GM15510 (cell line): ENCODE results near the gene TSC22D1.

ENCODE experiments used
- POLR2A ChIP-seq: IDR thresholded peaks from 3 replicates; pipeline ENCODE4 v1.6.1; 2011; ENCODE audit warnings: borderline replicate concordance; ENCODE audit not compliant: insufficient read length; ENCODE audit errors: extremely low read depth

The TSC22D1 gene

DNA sequence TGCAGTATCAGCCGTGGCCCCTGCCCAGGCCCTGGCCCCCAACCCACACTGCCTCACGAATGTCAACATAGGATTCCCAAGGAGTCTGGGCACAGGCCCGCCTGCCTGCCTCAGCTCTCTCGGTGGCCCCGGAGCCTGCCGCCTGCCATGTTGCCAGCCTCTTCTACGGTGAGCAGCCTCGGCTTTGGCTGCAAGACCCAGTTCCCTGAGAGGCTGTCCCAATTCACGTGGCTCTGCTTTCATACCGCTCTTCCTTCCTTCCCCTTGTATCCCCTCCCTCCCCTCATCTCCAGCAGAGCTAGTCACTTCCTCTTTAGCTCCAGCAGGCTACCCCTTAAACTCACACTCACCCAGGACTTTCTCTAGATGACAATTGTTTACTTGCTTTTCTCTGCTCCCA is 159.8 kb downstream of the TSC22D1 start:
- no peak for TF ChIP-seq POLR2A

GRCh38 chr13:44415815-44416214 is 160.3 kb downstream of the TSC22D1 start:
- TF ChIP-seq POLR2A = no peak

DNA sequence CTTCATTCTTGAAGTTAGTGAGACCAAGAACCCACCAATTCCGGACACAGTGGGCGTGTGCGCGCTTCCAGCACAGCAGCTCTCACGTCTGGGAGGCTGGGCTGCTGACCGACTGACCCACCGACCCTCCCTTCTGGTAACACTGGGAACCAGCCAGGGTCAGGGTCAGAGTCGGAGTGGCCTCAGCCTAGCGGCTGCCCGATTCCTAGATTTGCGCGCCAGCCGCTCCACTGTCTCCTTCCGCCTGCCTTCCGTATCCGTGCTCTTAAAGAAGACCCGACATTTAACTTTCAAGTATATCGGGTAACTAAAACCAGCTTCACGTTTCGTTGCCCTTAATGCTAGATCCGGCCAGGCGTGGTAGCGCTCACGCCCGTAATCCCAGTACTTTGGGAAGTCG is 161.4 kb downstream of the TSC22D1 start:
- no peak for TF ChIP-seq POLR2A

- no peak for TF ChIP-seq POLR2A
Measured at GRCh38 chr13:44413095-44413494, 163.0 kb downstream of the TSC22D1 start.

DNA sequence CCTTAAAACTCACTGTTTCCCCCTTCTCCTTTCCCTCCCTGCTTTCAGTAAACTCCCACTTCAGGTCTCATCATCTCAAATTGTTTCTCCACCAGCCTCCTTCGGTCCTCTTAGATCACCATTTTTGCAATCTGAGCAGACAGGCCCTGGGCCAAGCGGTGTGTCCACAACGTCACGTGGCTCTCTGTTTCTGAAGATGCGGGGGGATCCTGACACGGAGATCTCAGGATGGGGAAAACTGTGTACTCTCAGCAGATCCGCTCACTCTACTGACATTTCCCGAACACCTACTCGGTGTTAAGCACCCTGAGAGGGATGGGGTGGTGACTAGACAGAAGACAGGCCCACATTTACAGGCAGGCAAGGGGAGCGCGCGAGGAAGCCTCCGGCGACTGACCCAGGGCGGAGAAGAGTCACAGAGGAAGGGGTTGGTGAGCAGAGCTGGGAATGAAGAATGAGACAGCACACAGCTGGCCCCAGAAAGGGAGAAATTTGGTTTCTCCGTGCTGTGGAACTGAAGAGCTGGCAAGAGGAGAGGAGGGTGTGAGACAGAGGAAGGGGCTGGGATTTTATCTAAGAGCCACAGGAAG is 163.7 kb downstream of the TSC22D1 start:
- no peak for TF ChIP-seq POLR2A

DNA sequence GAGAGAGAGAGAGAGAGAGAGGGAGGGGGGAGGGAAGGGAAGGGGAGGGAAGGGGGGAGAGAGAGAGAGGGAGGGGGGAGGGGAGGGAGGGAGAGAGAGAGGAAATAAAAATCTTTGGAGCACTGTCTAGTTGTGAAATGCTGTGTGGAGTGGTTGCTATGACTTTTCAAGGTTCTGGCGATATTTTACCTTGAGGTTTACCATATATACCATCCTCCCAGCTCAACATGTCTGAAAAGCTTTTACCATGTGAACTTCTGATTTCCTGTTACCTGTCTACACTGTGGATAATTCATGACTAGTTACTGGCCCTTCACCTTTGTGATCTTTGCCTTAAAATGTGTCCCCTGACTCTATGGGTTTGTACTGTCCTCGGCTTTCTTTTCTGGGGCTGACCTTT is 164.3 kb downstream of the TSC22D1 start:
- TF ChIP-seq POLR2A = no peak

- no peak for TF ChIP-seq POLR2A
Measured at GRCh38 chr13:44410328-44410859, 165.7 kb downstream of the TSC22D1 start.

DNA sequence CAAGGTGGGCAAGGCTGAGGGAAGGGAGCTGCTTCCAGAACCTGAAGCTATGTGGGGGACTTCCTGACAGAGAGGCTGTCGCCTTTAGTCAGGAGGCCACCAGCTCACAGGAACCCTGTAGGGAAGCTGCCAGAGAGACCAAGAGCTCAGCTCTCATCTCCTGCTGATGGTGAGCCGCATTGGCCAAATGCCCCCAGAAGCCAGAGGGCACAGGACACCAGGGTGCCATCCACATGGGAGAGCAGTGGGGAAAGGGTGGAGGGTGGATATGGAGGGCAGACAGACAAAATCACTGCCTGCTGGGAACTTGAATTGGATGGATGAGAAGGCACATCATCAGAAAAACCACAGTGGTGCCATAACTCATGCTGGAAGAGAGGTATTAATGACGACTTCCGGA is 166.5 kb downstream of the TSC22D1 start:
- TF ChIP-seq POLR2A = no peak

DNA sequence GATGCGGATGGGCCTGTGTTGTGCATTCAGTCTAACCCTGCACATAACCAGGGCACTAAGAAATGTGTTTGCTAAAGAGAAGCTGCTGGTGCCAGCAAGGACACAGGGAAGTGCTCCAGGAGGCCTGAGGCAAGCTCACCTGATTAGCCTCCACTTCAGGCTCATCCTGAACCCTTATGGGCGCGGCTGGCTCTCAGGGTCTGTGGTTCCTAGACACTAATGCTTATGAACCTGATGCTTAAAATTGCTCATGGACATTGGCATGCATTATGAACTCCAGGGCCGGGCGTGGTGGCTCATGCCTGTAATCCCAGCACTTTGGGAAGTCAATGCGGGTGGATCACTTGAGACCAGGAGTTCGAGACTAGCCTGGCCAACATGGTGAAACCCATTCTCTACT is 168.2 kb downstream of the TSC22D1 start:
- no peak for TF ChIP-seq POLR2A

DNA sequence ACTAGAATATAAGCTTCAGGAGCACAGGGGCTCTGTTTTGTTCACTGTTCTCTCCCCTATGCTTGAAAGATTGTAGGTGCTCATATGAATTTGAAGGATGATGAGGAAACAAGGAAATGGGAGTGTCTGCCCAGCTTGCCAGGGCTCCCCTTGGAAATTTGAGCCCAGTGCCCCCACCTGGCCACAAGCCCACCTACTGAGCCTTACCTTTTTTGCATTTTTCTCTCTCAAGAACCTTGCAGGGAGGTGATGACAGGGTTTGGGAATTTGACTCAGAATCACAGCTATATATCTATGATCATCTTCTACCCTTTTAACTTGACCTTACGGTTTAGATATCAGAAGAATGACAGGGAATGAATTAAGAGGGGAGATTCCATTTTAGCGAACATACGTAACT is 168.8 kb downstream of the TSC22D1 start:
- TF ChIP-seq POLR2A = no peak

DNA sequence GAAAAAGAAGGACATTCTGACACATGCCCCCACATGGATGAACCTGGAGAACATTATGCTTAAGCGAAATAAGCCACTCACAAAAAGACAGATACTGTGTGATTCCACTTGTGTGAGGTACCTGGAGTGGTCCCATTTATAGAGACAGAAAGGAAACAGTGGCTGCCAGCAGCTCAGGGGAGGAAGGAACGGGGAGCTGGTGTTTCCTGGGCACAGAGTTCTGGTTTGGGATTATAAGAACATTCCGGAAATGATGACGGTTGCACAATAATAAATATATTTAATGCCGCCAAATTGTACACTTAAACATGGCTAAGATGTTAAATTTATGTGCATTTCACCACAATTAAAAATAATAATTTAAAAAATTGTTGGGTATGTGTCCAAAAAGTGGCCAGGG is 169.5 kb downstream of the TSC22D1 start:
- no peak for TF ChIP-seq POLR2A

- TF ChIP-seq POLR2A = no peak
Measured at GRCh38 chr13:44404261-44405132, 171.6 kb downstream of the TSC22D1 start.

DNA sequence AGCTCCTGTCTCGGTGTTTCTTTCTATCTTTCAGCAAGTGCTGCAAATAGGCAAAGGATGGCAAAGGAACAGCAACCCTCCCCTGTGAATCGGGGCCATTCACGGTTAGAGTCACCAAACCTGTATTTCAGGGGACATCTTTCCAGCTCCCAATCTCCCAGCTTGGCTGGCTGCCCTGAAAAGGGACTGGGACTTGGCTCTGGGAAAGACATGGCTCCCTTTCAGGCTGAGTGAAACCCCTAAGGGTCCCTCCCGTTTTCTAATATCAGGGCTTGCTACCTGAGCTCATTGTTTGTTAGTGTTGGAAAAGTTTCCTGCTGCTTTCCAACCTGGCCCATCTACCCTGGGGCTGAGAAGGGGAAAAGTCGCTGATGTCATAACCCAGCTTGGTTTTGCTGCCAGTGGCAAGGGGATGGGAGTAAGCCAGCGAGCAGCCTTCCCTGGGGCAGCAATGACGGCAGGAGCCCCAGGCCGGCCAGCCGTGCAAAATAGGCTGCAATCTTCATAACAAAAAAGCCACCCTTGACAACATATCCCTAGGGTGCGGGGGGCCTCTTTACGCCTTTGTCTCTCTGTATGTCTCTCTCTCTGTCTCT is 172.6 kb downstream of the TSC22D1 start:
- no peak for TF ChIP-seq POLR2A

DNA sequence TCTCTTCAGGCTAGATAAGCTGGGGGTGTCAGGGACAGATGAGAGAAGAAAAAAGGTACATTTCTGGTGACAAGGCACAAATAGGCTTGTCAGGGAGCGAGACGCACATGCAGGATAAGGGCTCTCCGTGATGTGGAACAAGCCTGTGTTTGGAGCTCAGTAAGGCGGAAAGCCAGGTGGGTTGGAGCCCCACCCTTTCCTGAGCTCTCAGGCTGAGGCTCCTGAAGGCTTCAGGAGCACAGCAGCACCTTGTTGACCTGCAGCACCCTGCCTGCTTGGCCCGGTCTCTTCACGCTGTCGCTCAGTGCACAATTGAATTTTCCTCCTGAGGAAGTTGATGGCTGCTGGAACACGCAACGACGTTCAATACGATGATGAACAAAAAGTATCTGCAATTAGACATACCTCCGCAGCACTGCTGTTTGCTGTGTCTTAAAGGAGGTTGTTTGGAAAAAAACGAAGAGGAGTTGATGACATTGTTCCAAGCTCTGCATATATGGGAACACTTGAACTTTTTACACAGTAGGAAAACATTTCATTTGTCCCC is 173.2 kb downstream of the TSC22D1 start:
- TF ChIP-seq POLR2A = no peak

DNA sequence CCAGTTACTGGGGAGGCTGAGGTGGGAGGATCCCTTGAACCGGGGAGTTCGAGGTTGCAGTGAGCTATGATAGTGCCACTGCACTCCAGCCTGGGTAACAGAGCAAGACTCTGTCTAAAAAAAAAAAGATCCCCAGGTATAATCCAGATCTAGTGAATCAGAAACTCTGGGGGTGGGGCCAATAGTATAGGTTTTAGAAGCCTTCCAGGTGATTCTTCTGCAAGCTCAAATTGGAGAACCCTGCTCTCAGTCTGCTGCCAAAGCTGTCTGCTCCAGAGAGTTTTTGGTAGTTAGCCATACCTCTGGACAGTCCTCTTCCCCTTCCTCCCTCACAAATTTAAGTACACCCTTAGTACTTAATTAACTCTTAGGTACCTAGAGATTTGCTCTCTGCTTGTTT is 174.6 kb downstream of the TSC22D1 start:
- no peak for TF ChIP-seq POLR2A
